Vagina (tissue), 2 donors: ENCODE measurements around the gene RPL19. TPM values are rescaled to one million over a fixed set of nuclear protein-coding genes. Genes with fewer than 3 reads are reported as not detected.

Experiments
- DNase-seq, 2 donors: peaks; one replicate each; pipeline ENCODE4 v3.0.0-alpha.2; 2017; ENCODE audit errors: extremely low spot score in 2 of 2
- H3K27ac ChIP-seq: fragments of 200-600 bp; sonication (generic); one replicate; pipeline ENCODE4 v1.5.1; 2019
- H3K27me3 ChIP-seq: fragments of 200-600 bp; sonication (generic); one replicate; pipeline ENCODE4 v1.5.1; 2019
- H3K36me3 ChIP-seq, 2 donors: fragments of 200-600 bp; sonication (generic); one replicate each; pipeline ENCODE4 v1.5.1; 2017 to 2019
- H3K4me1 ChIP-seq: fragments of 200-600 bp; sonication (generic); one replicate; pipeline ENCODE4 v1.5.1; 2019
- H3K4me3 ChIP-seq, 2 donors: fragments of 200-600 bp; sonication (generic); 1 replicate in 1 of 2; 2 replicates in 1 of 2; pipeline ENCODE4 v1.5.1; 2016 to 2019
- H3K9me3 ChIP-seq: fragments of 200-600 bp; sonication (generic); one replicate; pipeline ENCODE4 v1.5.1; 2019
- POLR2A ChIP-seq, 2 donors: fragments of 450-650 bp; IDR thresholded peaks; one replicate each; pipeline ENCODE4 v1.6.1; 2017; ENCODE audit warnings: antibody characterized with exemption in 2 of 2, mild to moderate bottlenecking in 2 of 2, moderate library complexity in 2 of 2
- POLR2AphosphoS5 ChIP-seq, 2 donors: sonication (generic); formaldehyde crosslinking; IDR thresholded peaks; one replicate each; pipeline ENCODE4 v1.9.0; 2017; ENCODE audit warnings: antibody characterized with exemption in 2 of 2, mild to moderate bottlenecking in 2 of 2, low read depth in 1 of 2; ENCODE audit not compliant: insufficient read depth in 1 of 2
- intact Hi-C: fragments of 100-400 bp; cut with DNase I; formaldehyde crosslinking; loops from one replicate; pipeline ENCODE4 v1.15.1; 2023
- total RNA-seq: library from RNA; depleted of rRNA; stranded (reverse); fragments of >200 nt; gene quantifications from one replicate; pipeline ENCODE4 v1.2.3, GENCODE V29; 2016
- TF ChIP-seq, protein P1 (sequence below), 3 experiments: fragments of 450-650 bp in 2 of 3; fragments of 200-600 bp in 1 of 3; sonication (generic) in 1 of 3; IDR thresholded peaks; one replicate each; pipeline ENCODE4 v1.5.1; 2017 to 2019; ENCODE audit warnings: antibody characterized with exemption in 3 of 3, mild to moderate bottlenecking in 2 of 3, moderate library complexity in 2 of 3

RPL19 gene
- total RNA-seq, 1 donor from 2014 or later = 2,758 TPM

DNA sequence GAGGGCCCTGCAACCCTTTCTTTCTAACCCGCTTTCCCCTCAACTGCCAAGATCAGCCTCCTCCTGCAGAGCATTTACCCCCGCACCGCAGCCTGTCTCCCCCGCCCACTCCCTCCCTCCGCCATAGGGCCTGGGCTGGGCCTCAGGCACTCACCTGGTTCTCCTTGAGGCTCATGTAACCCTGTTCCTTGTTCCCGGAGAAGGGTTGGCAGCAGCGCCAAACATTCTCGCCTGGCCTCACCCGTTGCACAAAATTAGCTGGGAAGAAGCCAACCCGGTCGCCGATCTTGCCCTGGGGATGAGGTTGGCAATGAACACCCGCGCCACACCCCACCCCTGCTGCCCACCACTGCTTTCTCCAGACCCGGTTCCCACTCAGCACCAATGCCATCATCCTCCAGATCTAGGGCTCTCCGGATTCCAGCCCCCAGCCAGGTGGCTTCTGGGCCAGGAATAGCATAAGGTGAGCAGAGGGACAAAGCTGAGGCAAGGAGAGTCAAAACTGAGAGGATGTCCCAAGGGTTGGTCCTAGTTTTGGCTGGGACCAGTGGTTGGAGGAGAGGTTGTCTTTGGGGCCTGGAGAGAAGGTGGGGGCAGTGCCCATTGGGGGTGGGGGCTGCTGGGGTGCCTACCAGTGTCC lies 12.9 kb downstream of the RPL19 start:
- no peaks in the 10 kb centered on the region for H3K9me3 ChIP-seq
- no peak for DNase-seq
- peaks cover 31% of the 10 kb centered on the region for H3K4me1 ChIP-seq
- H3K27me3 ChIP-seq = no peaks in the 10 kb centered on the region
- intact Hi-C loops = no loop called here
- no peaks in the 10 kb centered on the region for H3K36me3 ChIP-seq
- no peak overlapping the region for H3K27ac ChIP-seq
- no peak overlapping the region for H3K4me3 ChIP-seq
- TF ChIP-seq POLR2A (IDR thresholded peaks at IDR 0.05) (no peak), POLR2AphosphoS5 (IDR thresholded peaks at IDR 0.05; ENCODE audit: insufficient read depth in 1 of 2, low read depth in 1 of 2) (no peak)
- TF ChIP-seq, protein P1, sequence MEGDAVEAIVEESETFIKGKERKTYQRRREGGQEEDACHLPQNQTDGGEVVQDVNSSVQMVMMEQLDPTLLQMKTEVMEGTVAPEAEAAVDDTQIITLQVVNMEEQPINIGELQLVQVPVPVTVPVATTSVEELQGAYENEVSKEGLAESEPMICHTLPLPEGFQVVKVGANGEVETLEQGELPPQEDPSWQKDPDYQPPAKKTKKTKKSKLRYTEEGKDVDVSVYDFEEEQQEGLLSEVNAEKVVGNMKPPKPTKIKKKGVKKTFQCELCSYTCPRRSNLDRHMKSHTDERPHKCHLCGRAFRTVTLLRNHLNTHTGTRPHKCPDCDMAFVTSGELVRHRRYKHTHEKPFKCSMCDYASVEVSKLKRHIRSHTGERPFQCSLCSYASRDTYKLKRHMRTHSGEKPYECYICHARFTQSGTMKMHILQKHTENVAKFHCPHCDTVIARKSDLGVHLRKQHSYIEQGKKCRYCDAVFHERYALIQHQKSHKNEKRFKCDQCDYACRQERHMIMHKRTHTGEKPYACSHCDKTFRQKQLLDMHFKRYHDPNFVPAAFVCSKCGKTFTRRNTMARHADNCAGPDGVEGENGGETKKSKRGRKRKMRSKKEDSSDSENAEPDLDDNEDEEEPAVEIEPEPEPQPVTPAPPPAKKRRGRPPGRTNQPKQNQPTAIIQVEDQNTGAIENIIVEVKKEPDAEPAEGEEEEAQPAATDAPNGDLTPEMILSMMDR (IDR thresholded peaks at IDR 0.05) = no peak

DNA sequence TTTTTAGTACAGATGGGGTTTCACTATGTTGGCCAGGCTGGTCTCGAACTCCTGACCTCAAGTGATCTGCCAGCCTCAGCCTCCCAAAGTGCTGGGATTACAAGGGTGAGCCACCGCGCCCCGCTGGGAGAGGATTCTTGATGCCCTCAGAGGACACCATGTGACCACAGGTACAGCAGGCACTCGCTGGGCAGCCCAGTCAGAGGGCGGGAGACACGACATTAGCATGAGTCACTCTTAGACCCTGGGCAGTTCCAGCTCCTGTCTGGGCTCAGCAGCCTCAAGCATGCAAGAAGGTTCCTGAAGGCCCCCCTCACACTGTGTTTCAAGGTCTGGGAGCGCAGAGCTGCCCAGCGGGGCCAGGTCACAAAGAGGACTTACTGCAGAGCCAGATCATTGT lies 13.8 kb downstream of the RPL19 start:
- no peak overlapping the region for H3K27ac ChIP-seq
- intact Hi-C loops = no loop called here
- DNase-seq = no peak

DNA sequence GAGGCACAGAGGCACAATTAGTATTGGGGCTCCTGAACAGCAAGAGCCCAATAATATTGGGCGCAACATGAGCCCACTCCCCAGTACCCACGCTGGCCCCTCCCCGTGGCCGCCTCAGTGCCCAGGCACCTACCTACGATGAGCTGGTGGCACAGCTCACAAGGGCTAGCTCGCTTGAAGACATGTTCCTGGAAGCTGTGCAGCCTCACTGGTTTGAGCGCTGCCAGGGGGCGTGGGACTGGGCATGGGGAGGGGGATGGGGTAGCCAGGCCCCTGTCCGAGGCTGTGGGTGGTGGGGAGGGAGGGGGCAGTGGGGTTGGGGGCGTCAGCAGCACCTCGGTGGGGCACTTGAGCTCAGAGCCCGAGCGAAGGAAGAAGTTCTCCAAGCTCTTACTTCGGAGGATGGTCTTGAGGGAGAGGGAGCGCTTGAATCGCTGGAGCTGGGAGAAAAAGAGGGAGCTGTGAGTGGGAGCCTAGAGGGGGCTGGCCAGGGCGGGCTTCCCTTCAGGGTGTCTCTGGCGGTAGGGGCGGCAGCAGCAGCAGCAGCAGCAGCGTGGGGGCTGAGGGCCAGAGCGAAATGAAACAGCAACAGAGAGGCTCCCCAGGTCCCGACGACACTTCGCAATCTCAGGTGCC lies 17.8 kb downstream of the RPL19 start:
- Histone ChIP-seq H3K27me3 (no peaks in the 10 kb centered on the region), H3K4me1 (peaks cover 4% of the 10 kb centered on the region), H3K27ac (no peak overlapping the region), H3K36me3 (no peaks in the 10 kb centered on the region), H3K9me3 (no peaks in the 10 kb centered on the region), H3K4me3 (no peak overlapping the region)
- intact Hi-C loops = no loop called here
- no peak for DNase-seq
- TF ChIP-seq, protein P1 (IDR thresholded peaks at IDR 0.05) = no peak
- no peak for TF ChIP-seq POLR2A (IDR thresholded peaks at IDR 0.05)

More for the DNA sequence above, 13.8 kb downstream of the RPL19 start:
- Histone ChIP-seq H3K36me3 (no peaks in the 10 kb centered on the region), H3K9me3 (no peaks in the 10 kb centered on the region), H3K4me3 (no peak overlapping the region), H3K4me1 (peaks cover 29% of the 10 kb centered on the region), H3K27me3 (no peaks in the 10 kb centered on the region)
- TF ChIP-seq, protein P1 (IDR thresholded peaks at IDR 0.05) = no peak
- TF ChIP-seq POLR2AphosphoS5 (IDR thresholded peaks at IDR 0.05; ENCODE audit: insufficient read depth in 1 of 2, low read depth in 1 of 2) (no peak), POLR2A (IDR thresholded peaks at IDR 0.05) (no peak)

DNA sequence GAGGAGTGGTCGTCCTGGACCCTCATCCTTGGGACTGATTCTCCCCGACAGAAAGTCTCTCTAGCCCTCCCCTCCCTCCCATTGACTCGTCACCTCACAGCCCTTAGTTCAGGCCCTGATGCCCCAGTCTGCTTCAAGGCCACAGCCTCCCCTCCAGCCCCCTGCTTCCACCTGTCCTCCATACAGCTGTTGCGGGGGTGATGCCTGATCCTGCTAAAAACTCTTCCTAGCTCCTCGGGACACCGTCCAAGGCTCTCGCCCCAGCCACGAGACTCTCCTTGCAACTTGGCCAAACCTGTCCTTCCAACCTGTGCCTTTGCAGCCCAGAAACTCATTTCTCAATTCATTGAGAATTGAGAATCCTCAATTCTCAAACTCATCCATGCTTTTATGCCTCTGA lies 18.8 kb downstream of the RPL19 start:
- intact Hi-C loops = no loop called here
- TF ChIP-seq POLR2AphosphoS5 (IDR thresholded peaks at IDR 0.05; ENCODE audit: insufficient read depth in 1 of 2, low read depth in 1 of 2) (no peak), POLR2A (IDR thresholded peaks at IDR 0.05) (no peak)
- TF ChIP-seq, protein P1 (IDR thresholded peaks at IDR 0.05) = no peak
- H3K27me3 ChIP-seq = no peaks in the 10 kb centered on the region
- DNase-seq = no peak
- H3K9me3 ChIP-seq = no peaks in the 10 kb centered on the region
- no peak overlapping the region for H3K4me3 ChIP-seq
- no peak overlapping the region for H3K27ac ChIP-seq
- H3K4me1 ChIP-seq = no peaks in the 10 kb centered on the region
- H3K36me3 ChIP-seq = no peaks in the 10 kb centered on the region

DNA sequence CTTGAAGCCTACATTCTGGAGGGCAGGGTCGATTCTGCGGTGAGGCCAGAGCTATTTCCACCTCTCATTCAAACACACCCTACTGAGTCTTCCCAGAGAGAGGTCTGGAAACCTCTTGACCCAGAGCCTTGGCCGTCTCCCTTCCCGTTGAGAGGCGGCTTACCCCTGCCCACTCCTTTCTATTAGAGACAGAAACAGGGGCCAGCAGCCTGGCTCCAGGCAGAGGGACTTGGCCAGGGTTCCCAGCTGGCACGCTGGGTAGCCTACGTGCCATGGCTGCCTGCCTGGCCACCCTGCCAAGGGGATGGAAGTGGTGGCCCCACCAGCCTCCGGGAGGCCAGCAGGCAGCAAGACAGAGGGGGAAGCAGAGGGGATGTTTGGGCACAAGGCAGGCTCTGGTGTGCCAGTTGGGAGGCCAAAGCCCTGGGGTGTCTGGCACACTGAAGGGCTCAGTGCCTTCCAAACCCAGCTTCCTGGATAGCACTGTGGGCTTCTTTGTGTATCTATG lies 19.6 kb downstream of the RPL19 start:
- intact Hi-C loops = no loop called here
- no peaks in the 10 kb centered on the region for H3K36me3 ChIP-seq
- no peak overlapping the region for H3K27ac ChIP-seq

More for the DNA sequence above, 19.6 kb downstream of the RPL19 start:
- Histone ChIP-seq H3K9me3 (no peaks in the 10 kb centered on the region), H3K27me3 (no peaks in the 10 kb centered on the region), H3K4me3 (no peak overlapping the region), H3K4me1 (peaks cover 3% of the 10 kb centered on the region)
- TF ChIP-seq POLR2AphosphoS5 (IDR thresholded peaks at IDR 0.05; ENCODE audit: insufficient read depth in 1 of 2, low read depth in 1 of 2) (no peak), POLR2A (IDR thresholded peaks at IDR 0.05) (no peak)
- TF ChIP-seq, protein P1 (IDR thresholded peaks at IDR 0.05) = no peak
- no peak for DNase-seq
